ENCODE results near the gene LRP1.
"Not testable (repeated sequence)": the region's sequence is repeated elsewhere in the genome, so short reads cannot be mapped to it uniquely, and the experiment has no call there.

Gene LRP1

DNA sequence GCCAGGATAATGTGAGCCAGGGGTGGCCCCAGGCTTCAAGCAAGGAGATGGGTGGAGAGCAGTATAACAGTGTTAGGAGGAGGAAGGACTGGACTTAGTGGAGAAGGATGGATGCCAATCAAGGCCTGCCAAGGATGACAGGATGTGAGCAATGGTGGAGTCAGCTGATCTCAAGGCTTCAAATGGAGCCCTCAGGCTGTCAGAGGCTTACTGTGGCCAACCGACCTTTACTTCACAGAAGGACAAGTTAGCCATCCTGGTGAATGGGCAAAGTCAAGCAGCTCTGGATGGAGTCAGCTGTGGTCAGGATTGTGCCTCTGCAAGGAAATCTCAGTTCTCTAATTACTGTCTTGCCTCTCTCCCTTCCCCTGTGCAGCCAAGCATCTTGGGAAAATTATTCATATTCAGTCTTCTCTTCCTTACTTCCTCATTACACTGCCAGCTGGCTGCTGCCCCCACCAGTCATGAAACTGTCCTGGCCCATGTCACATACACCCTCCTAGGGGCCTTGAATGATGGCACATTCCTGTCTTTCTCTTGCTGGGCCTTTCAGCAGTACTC lies 9.5 kb upstream of the LRP1 start:
- no peak for TF ChIP-seq ZFX (IDR thresholded peaks at IDR 0.05; ENCODE audit: borderline replicate concordance)
- TF ChIP-seq, protein P1, sequence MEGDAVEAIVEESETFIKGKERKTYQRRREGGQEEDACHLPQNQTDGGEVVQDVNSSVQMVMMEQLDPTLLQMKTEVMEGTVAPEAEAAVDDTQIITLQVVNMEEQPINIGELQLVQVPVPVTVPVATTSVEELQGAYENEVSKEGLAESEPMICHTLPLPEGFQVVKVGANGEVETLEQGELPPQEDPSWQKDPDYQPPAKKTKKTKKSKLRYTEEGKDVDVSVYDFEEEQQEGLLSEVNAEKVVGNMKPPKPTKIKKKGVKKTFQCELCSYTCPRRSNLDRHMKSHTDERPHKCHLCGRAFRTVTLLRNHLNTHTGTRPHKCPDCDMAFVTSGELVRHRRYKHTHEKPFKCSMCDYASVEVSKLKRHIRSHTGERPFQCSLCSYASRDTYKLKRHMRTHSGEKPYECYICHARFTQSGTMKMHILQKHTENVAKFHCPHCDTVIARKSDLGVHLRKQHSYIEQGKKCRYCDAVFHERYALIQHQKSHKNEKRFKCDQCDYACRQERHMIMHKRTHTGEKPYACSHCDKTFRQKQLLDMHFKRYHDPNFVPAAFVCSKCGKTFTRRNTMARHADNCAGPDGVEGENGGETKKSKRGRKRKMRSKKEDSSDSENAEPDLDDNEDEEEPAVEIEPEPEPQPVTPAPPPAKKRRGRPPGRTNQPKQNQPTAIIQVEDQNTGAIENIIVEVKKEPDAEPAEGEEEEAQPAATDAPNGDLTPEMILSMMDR (IDR thresholded peaks at IDR 0.05) = no peak
- H3K27ac ChIP-seq = no peak overlapping the region

DNA sequence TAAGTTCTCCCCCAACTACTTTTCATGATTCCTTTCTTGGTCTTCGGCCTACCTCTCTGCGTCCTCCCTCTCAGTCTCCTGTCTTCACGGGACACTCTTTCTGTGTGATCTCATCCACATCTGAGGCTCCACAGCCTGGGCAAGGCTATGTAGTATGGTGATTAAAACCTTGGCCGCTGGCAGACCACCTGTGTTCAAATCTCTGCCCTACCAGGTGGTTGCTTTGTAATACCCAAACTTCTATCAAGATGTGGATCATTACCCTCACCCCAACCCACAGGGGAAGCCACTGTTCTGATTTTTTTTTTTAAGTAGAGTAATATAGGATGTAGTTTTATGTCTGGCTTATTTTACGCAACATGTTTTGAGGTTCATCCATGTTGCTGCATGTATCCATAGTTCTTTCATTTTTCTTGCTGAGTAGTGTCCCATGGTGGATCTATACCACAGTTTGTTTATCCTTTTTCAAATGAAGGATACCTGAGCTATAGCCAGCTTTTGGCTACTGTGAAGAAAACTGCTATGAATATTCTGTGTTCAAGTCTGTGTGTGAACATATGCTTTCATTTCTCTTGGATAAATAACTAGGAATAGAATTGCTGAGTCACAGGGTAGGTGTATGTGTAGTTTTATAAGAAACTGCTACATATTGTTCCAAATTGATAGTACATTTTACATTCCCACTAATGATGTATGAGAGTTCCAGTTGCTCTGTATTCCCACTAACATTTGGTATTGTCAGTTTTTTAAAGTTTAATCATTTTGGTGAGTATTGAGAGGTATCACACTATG lies 8.8 kb upstream of the LRP1 start:
- no peak for TF ChIP-seq ZFX (IDR thresholded peaks at IDR 0.05; ENCODE audit: borderline replicate concordance)
- TF ChIP-seq, protein P1 (IDR thresholded peaks at IDR 0.05) = no peak

DNA sequence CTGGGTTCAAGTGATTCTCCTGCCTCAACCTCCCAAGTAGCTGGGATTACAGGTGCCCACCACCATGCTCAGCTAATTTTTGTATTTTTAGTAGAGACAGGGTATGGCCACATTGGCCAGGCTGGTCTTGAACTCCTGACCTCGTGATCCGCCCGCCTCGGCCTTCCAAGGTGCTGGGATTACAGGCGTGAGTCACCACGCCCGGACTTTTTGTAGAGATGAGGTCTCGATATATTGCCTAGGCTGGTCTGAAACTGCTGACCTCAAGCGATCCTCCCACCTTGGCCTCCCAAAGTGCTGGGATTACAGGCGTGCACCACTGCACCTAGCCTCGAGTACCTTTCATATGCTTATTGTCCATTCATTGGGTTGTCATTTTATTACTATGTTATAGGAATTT lies 7.6 kb upstream of the LRP1 start:
- not testable (repeated sequence) for H3K27ac ChIP-seq

More for the DNA sequence above, 8.8 kb upstream of the LRP1 start:
- H3K27ac ChIP-seq = no peak overlapping the region

DNA sequence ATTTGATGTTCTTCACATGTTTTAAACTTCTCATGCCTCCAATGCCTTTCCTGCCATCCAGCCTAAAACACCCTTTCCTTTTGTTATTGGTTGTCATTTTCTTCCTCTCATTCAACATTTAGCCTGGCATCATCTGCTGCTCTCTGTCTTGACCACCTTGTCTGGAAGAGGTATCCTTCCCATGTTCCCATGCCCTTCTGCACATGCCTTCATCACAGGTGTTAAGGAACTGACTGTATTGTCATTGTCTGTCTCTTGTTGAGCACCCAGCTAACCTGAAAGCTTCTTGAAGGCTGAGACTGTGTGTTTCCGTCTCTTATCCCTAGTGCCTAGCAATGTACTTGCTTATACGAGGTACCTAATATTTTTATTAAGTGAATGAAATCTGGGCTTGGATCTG lies 4.5 kb upstream of the LRP1 start:
- no peak for TF ChIP-seq ZFX (IDR thresholded peaks at IDR 0.05; ENCODE audit: borderline replicate concordance)
- TF ChIP-seq, protein P1 (IDR thresholded peaks at IDR 0.05) = no peak
- H3K27ac ChIP-seq = no peak overlapping the region

DNA sequence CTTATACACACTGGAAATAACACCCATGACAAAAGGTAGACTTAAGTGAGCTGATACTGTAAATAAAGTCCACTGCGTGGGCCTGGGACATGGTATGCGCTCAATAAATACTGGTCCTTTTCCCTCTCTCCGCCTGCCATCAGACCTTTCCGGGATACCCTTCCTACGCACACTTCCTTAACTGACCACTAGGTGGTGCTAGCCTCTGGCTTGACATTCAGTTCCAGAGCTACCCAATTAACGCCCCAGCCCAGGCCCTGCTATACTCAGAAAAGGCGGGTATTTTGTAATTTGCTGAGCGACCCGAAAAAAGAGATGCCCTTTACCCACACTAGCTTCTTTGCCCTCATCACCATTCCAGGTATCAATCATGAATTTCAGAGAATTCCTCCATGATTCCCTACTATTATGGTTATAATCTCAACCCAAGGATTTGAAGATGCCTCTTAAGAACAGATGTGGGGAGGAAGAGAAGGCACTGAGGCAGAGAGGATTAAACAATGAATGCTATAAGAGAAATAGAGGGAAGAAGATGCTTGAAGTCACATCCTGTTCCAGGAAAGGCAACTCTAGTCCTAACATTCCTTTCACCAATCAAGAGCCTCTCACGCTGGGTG lies 3.9 kb upstream of the LRP1 start:
- TF ChIP-seq, protein P1 (IDR thresholded peaks at IDR 0.05) = peak; percentile 100
- TF ChIP-seq ZFX (IDR thresholded peaks at IDR 0.05; ENCODE audit: borderline replicate concordance) = no peak
- H3K27ac ChIP-seq = no peak overlapping the region

DNA sequence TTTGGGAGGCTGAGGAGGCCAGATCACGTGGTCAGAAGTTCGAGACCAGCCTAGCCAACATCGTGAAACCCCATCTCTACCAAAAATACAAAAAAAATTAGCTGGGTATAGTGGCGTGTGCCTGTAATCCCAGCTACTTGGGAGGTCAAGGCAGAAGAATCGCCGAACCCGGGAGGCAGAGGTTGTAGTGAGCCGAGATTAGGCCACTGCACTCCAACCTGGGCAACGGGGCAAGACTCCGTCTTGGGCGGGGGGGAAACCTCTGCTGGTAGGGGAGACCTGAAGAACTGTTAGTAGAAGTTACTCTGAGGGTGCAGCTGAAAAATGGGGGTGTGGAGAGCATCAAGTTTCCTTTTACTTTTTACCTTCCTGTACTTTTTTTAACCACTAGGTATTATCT lies 2.2 kb upstream of the LRP1 start:
- no peak for TF ChIP-seq ZFX (IDR thresholded peaks at IDR 0.05; ENCODE audit: borderline replicate concordance)
- TF ChIP-seq, protein P1 (IDR thresholded peaks at IDR 0.05) = no peak
- no peak overlapping the region for H3K27ac ChIP-seq

DNA sequence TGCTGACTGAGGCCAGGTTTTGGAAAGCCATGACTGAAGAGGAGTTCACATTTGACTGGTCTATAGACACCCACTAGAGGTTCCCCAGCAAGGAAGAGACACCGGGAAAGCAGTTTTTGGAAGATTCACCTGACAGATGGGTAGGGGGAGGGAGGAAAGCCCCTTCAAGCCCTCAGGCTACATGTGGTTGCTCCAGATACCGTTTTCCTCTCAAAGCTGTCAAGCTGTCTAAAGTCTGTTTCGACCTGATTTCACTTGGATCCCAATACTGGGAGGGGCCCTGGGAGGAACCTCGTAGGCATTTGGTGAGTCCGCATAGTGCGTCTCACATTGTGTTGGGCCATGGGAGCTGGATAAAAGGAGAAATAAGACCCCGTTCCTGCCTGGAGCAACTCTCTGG lies 1.7 kb upstream of the LRP1 start:
- H3K27ac ChIP-seq = peak overlapping the region; percentile 75; the same call in 1 of the 2 replicates
- no peak for TF ChIP-seq ZFX (IDR thresholded peaks at IDR 0.05; ENCODE audit: borderline replicate concordance)

DNA sequence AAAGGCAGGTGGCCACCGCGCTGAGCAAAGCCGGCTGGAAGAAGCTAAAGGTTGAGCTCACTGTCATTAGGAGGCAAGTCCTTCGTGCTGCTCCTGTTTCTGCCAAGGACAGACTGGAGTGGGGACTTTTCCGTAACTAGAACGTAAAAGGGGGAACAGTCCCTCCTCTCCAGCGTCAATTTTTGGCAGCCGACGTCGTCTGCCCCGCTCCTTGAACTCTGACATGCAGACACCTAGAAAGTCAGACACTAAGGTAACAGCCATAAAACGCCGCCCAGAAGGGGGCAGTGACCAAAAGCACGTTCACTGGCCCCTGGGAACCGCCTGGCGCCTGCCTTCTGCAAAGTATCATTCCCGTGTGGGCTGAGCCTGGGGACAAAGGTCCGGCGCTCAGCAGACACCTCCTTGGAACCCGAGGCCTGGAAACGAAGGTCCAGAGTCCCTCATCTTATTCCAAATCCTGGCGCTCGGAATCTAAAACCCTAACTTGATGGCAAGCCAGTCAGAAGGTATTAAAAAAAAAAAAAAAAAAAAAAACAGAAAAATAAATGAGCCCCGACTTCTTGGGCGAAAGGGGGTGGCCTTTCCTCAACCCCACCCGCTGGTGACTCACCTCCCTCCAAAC lies 1.1 kb upstream of the LRP1 start:
- no peak for TF ChIP-seq ZFX (IDR thresholded peaks at IDR 0.05; ENCODE audit: borderline replicate concordance)
- TF ChIP-seq, protein P1 (IDR thresholded peaks at IDR 0.05) = peak; percentile 63
- peak overlapping the region; percentile 75 for H3K27ac ChIP-seq

All from 22Rv1 (cell line).